GM18858 (cell line): ENCODE measurements around the gene TBC1D30.
"Not testable (repeated sequence)": the region's sequence is repeated elsewhere in the genome, so short reads cannot be mapped to it uniquely, and the experiment has no call there.

Source experiments
- ATAC-seq: cut with Tn5 transposase; IDR thresholded peaks from one replicate; pipeline ENCODE4 v1.9.1; 2021; ENCODE audit not compliant: unreplicated experiment

TBC1D30 gene

GRCh38 chr12:64824500-64825142, at the start of gene TBC1D30:
Gene TBC1D30, plus strand, starts transcription at chr12:64824647. Its CDS starts 233 bp downstream, at chr12:64824880.
- no peak for ATAC-seq

GRCh38 chr12:64775147-64775736, 49.2 kb upstream of the TBC1D30 start:
- ATAC-seq = not testable (repeated sequence)

GRCh38 chr12:64779354-64779974, 45.0 kb upstream of the TBC1D30 start:
- ATAC-seq = no peak

- ATAC-seq = no peak
Observed at GRCh38 chr12:64780132-64780530, 44.3 kb upstream of the TBC1D30 start.

- ATAC-seq = no peak
Observed at GRCh38 chr12:64780531-64781279, 43.7 kb upstream of the TBC1D30 start.

- no peak for ATAC-seq
Observed at GRCh38 chr12:64781280-64782190, 42.9 kb upstream of the TBC1D30 start.

- no peak for ATAC-seq
Observed at GRCh38 chr12:64782191-64782876, 42.1 kb upstream of the TBC1D30 start.

GRCh38 chr12:64785838-64786237, 38.6 kb upstream of the TBC1D30 start:
- no peak for ATAC-seq

- no peak for ATAC-seq
Observed at GRCh38 chr12:64790166-64790565, 34.3 kb upstream of the TBC1D30 start.

- no peak for ATAC-seq
Observed at GRCh38 chr12:64791036-64791435, 33.4 kb upstream of the TBC1D30 start.

- ATAC-seq = no peak
Observed at GRCh38 chr12:64792128-64792527, 32.3 kb upstream of the TBC1D30 start.

GRCh38 chr12:64793610-64794009, 30.8 kb upstream of the TBC1D30 start:
- ATAC-seq = no peak

- no peak for ATAC-seq
Observed at GRCh38 chr12:64794305-64794704, 30.1 kb upstream of the TBC1D30 start.

GRCh38 chr12:64796205-64796845, 28.1 kb upstream of the TBC1D30 start:
- peak; percentile 72 for ATAC-seq

- ATAC-seq = no peak
Observed at GRCh38 chr12:64797156-64797555, 27.3 kb upstream of the TBC1D30 start.

GRCh38 chr12:64798165-64798564, 26.3 kb upstream of the TBC1D30 start:
- ATAC-seq = no peak

GRCh38 chr12:64800640-64801039, 23.8 kb upstream of the TBC1D30 start:
- ATAC-seq = peak; percentile 59

- ATAC-seq = no peak
Observed at GRCh38 chr12:64801381-64801780, 23.1 kb upstream of the TBC1D30 start.

- not testable (repeated sequence) for ATAC-seq
Observed at GRCh38 chr12:64802180-64802775, 22.2 kb upstream of the TBC1D30 start.
